Stimulated activated effector memory CD8-positive, alpha-beta T cell treated with anti-CD3 and anti-CD28 coated beads, Interleukin-12 subunit alpha, Interleukin-12 subunit beta, amount 100 ng/mL, for 72 hours (primary cell): ENCODE measurements around the gene AKT3.
"Not testable (repeated sequence)": the region's sequence is repeated elsewhere in the genome, so short reads cannot be mapped to it uniquely, and the experiment has no call there.

Source experiments
- ATAC-seq: fragments of 150-1000 bp; cut with Tn5 transposase; 2 replicates; pipeline ENCODE4 v1.10.0; 2021
- DNase-seq, 2 donors: peaks; one replicate each; pipeline ENCODE4 v3.0.0; 2021 to 2022; ENCODE audit warnings: low spot score in 2 of 2
- H3K27ac Mint-ChIP-seq: one replicate; pipeline ENCODE4 v1.8.0; 2022; ENCODE audit warnings: mild to moderate bottlenecking, mixed read lengths
- H3K36me3 Mint-ChIP-seq: one replicate; pipeline ENCODE4 v1.8.0; 2022; ENCODE audit warnings: mild to moderate bottlenecking, mixed read lengths
- H3K4me1 Mint-ChIP-seq: one replicate; pipeline ENCODE4 v1.8.0; 2022; ENCODE audit warnings: mixed read lengths
- H3K4me3 Mint-ChIP-seq: one replicate; pipeline ENCODE4 v1.8.0; 2022; ENCODE audit warnings: mild to moderate bottlenecking, mixed read lengths
- H3K9me3 Mint-ChIP-seq: one replicate; pipeline ENCODE4 v1.8.0; 2022; ENCODE audit warnings: mixed read lengths

Gene AKT3

DNA sequence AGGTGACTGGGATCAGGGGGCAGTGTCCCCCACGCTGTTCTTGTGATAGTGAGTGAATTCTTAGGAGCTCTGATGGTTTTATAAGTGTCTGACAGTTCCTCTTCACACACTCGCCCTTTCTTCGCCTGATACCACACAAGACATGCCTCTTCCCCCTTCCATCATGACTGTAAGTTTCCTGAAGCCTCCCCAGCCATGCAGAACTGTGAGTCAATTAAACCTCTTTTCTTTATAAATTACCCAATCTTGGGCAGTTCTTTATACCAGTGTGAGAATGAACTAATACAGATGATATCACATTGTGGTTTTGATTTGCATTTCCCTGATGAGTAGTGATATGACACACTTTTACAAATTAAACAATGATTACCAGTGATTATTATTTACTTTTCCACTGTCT is 229.9 kb downstream of the AKT3 start:
- Mint-ChIP-seq H3K36me3 (peaks cover 15% of the 10 kb centered on the region), H3K27ac (peak overlapping the region; percentile 21), H3K4me3 (no peak overlapping the region), H3K4me1 (peaks cover 41% of the 10 kb centered on the region), H3K9me3 (peaks cover 10% of the 10 kb centered on the region)
- ATAC-seq = peak; percentile 78
- DNase-seq = no peak

DNA sequence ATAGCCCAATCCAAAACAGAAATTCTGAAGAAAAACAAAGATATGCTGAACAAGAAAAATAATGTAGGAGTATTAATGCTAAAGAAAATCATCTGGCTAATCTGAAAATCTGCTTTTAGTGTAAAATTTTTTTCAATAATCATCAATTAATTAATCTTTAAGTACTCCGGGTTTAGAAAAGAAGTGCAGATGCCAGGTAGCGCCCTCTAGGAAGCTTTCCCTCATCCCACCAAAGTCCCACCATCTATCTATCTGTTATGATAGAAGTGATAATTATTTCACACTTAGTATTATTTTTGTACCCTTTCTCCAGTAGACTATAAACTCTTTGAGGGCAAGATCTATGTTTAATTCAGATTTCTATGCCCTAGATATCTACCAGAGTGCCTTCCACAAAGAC is 240.3 kb downstream of the AKT3 start:
- ATAC-seq (no peak), DNase-seq (no peak)
- H3K4me3 Mint-ChIP-seq = no peak overlapping the region
- no peak overlapping the region for H3K27ac Mint-ChIP-seq
- H3K9me3 Mint-ChIP-seq = no peaks in the 10 kb centered on the region
- H3K4me1 Mint-ChIP-seq = no peaks in the 10 kb centered on the region
- peaks cover 39% of the 10 kb centered on the region for H3K36me3 Mint-ChIP-seq

DNA sequence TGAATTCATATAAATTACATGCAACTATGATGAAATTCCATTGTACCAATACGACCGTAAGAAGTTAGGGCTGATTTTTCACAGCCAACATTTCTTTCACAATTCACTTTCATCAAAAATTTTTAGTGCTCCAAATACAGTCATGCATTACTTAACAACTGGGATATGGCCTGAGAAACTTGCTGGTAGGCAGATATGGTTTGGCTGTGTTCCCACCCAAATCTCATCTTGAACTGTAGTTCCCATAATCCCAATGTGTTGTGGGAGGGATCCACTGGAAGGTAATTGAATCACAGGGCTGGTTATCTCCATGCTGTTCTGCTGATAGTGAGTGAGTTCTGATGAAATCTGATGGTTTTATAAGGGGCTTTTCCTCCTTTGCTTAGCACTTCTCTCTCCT is 244.4 kb downstream of the AKT3 start:
- DNase-seq (no peak), ATAC-seq (no peak)
- Mint-ChIP-seq H3K27ac (no peak overlapping the region), H3K4me3 (no peak overlapping the region), H3K9me3 (peaks cover 3% of the 10 kb centered on the region), H3K36me3 (peaks cover 23% of the 10 kb centered on the region), H3K4me1 (peaks cover 2% of the 10 kb centered on the region)

- no peak overlapping the region for H3K27ac Mint-ChIP-seq
These were observed 248.3 kb downstream of the AKT3 start for GRCh38 chr1:243601720-243602119.

GRCh38 chr1:243598433-243598832 is 251.6 kb downstream of the AKT3 start:
- peaks cover 37% of the 10 kb centered on the region for H3K4me1 Mint-ChIP-seq
- no peak overlapping the region for H3K27ac Mint-ChIP-seq
- H3K9me3 Mint-ChIP-seq = peaks cover 3% of the 10 kb centered on the region
- H3K4me3 Mint-ChIP-seq = no peak overlapping the region
- H3K36me3 Mint-ChIP-seq = peaks cover 16% of the 10 kb centered on the region
- DNase-seq = no peak
- ATAC-seq = peak; percentile 54

More at GRCh38 chr1:243601720-243602119, 248.3 kb downstream of the AKT3 start:
- peaks cover 3% of the 10 kb centered on the region for H3K9me3 Mint-ChIP-seq
- peaks cover 5% of the 10 kb centered on the region for H3K36me3 Mint-ChIP-seq
- H3K4me1 Mint-ChIP-seq = peaks cover 25% of the 10 kb centered on the region
- no peak overlapping the region for H3K4me3 Mint-ChIP-seq
- DNase-seq = no peak
- no peak for ATAC-seq

DNA sequence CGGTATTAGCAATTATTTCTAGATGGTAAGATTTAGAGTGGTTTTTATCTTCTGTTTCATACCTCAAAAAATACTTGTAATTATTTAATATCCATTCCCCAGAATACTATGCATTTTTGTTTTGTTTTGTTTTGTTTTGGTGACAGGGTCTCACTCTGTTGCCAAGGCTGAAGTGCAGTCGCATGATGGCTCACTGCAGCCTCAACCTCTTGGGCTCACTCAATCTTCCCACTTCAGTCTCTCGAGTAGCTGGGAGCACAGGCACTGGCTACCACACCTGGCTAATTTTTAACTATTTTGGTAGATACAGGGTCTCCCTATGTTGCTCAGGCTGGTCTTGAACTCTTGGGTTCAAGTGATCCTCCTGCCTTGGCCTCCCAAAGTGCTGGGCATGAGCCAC is 252.7 kb downstream of the AKT3 start:
- Mint-ChIP-seq H3K9me3 (peaks cover 3% of the 10 kb centered on the region), H3K4me3 (no peak overlapping the region), H3K27ac (peak overlapping the region; percentile 95), H3K4me1 (peaks cover 37% of the 10 kb centered on the region), H3K36me3 (peaks cover 16% of the 10 kb centered on the region)
- ATAC-seq (no peak), DNase-seq (no peak)

- Mint-ChIP-seq H3K4me3 (peak overlapping the region; percentile 52), H3K27ac (peak overlapping the region; percentile 95), H3K9me3 (no peaks in the 10 kb centered on the region), H3K4me1 (peaks cover 37% of the 10 kb centered on the region), H3K36me3 (peaks cover 11% of the 10 kb centered on the region)
- ATAC-seq (peak; percentile 85), DNase-seq (peak; percentile 21 to 65)
These were observed 253.5 kb downstream of the AKT3 start for GRCh38 chr1:243596431-243597062.

DNA sequence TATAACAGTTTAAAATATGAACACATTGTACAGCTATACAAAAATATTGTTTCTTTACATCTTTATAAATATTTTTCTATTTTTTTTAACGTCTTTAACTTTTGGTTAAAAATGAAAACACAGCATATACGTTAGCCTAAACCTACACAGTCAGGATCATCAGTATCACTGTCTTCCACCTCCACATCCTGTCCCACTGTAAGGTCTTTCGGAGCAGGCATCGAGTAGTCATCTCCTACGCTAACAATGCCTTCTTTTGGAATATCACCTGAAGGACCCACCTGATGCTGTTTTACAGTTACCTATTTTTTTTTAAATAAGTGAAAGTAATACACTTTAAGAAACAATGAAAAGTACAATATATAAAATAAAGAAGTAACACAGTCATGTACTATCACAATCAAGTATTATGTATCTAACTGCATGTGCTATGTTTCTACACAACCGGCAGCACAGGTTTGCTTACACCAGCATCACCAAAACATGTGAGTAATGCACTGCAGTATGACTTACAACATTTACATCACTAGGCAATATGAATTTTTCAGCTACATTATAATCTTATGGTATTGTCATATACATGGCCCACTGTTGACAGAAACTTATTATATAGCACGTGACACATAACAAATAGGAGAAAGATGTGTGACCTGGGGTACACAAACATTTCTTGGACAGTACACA is 254.4 kb downstream of the AKT3 start:
- DNase-seq (no peak), ATAC-seq (peak; percentile 84)
- Mint-ChIP-seq H3K27ac (peak overlapping the region; percentile 95), H3K4me3 (peak overlapping the region; percentile 52), H3K9me3 (peaks cover 3% of the 10 kb centered on the region), H3K4me1 (peaks cover 40% of the 10 kb centered on the region), H3K36me3 (peaks cover 11% of the 10 kb centered on the region)

DNA sequence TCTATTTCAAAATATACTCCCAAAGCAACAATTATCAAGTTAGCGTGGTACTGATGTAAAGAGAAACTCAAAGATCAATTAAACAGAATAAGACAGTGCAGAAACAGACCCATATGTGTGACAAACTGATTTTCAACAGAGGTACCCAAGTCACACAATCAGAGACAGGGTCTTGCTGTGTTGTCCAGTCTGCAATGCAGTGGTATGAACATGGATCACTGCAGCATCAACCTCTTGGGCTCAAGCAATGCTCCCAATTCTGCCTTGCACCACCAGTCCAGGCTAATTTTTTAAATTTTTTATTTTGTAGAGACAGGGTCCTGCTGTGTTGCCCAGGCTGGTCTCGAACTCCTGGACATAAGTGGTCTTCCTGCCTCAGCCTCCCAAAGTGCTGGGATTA is 255.6 kb downstream of the AKT3 start:
- ATAC-seq = no peak
- Mint-ChIP-seq H3K36me3 (peaks cover 17% of the 10 kb centered on the region), H3K4me3 (peak overlapping the region; percentile 52), H3K4me1 (peaks cover 39% of the 10 kb centered on the region), H3K27ac (no peak overlapping the region), H3K9me3 (peaks cover 11% of the 10 kb centered on the region)
- DNase-seq = no peak

- Mint-ChIP-seq H3K4me1 (peaks cover 38% of the 10 kb centered on the region), H3K9me3 (peaks cover 18% of the 10 kb centered on the region), H3K36me3 (peaks cover 19% of the 10 kb centered on the region)
- H3K4me3 Mint-ChIP-seq, H3K27ac Mint-ChIP-seq, DNase-seq, ATAC-seq: not testable (repeated sequence)
These were observed 260.8 kb downstream of the AKT3 start for GRCh38 chr1:243589286-243589685.

- peak overlapping the region; percentile 28 for H3K4me3 Mint-ChIP-seq
- peaks cover 27% of the 10 kb centered on the region for H3K36me3 Mint-ChIP-seq
- DNase-seq = no peak
- H3K4me1 Mint-ChIP-seq = peaks cover 50% of the 10 kb centered on the region
- H3K9me3 Mint-ChIP-seq = peaks cover 22% of the 10 kb centered on the region
- H3K27ac Mint-ChIP-seq = peak overlapping the region; percentile 33
- peak; percentile 100 for ATAC-seq
These were observed 262.1 kb downstream of the AKT3 start for GRCh38 chr1:243587823-243588560.

GRCh38 chr1:243587285-243587684 is 262.8 kb downstream of the AKT3 start:
- ATAC-seq (no peak), DNase-seq (no peak)
- Mint-ChIP-seq H3K4me3 (no peak overlapping the region), H3K27ac (no peak overlapping the region), H3K4me1 (peaks cover 50% of the 10 kb centered on the region), H3K36me3 (peaks cover 27% of the 10 kb centered on the region), H3K9me3 (peaks cover 22% of the 10 kb centered on the region)

- Mint-ChIP-seq H3K4me3 (no peak overlapping the region), H3K4me1 (peaks cover 49% of the 10 kb centered on the region), H3K36me3 (peaks cover 27% of the 10 kb centered on the region), H3K9me3 (peaks cover 29% of the 10 kb centered on the region), H3K27ac (no peak overlapping the region)
- DNase-seq (no peak), ATAC-seq (no peak)
These were observed 264.1 kb downstream of the AKT3 start for GRCh38 chr1:243585982-243586381.

GRCh38 chr1:243582326-243582725 is 267.7 kb downstream of the AKT3 start:
- DNase-seq (no peak), ATAC-seq (no peak)
- Mint-ChIP-seq H3K27ac (no peak overlapping the region), H3K9me3 (peaks cover 18% of the 10 kb centered on the region), H3K36me3 (peaks cover 27% of the 10 kb centered on the region), H3K4me1 (peaks cover 30% of the 10 kb centered on the region), H3K4me3 (no peak overlapping the region)

GRCh38 chr1:243580984-243581383 is 269.1 kb downstream of the AKT3 start:
- no peak for ATAC-seq
- Mint-ChIP-seq H3K27ac (no peak overlapping the region), H3K4me3 (no peak overlapping the region), H3K4me1 (peaks cover 37% of the 10 kb centered on the region), H3K9me3 (peaks cover 18% of the 10 kb centered on the region), H3K36me3 (peaks cover 18% of the 10 kb centered on the region)
- no peak for DNase-seq
